Measurements from ENCODE around the gene LHB. TPM values are rescaled to one million over a fixed set of nuclear protein-coding genes. Genes with fewer than 3 reads are reported as not detected.

The LHB gene
- total and polyA plus RNA-seq, 2 donors (not counting 1 experiment from before 2014, with no cell fraction given) = 1.1 to 4.7 TPM

- intact Hi-C loops (cut with micrococcal nuclease) = no loop called here
- ChIA-PET POLR2A (interaction anchor here (1.3 kb wide), 1 partner anchor 9 kb away, joined by 13 read pairs; no protein-coding TSS in a partner anchor), CTCF (interaction anchor here (0.9 to 1.6 kb wide), 4 partner anchors 9 to 188 kb away, joined by 3 to 6 read pairs (median 4); partner anchors contain the start of gene HSD17B14)
- Histone ChIP-seq H4K20me1 (ENCODE audit: control insufficient read depth, insufficient read depth, low read length, poor library complexity, severe bottlenecking) (no peaks in the 10 kb centered on the region), H3K9me3 (ENCODE audit: control extremely low read depth in 1 of 3, control insufficient read depth in 2 of 3, insufficient read depth in 1 of 3, low read length in 2 of 3) (no peaks in the 10 kb centered on the region), H2AFZ (ENCODE audit: insufficient read depth, low read depth, low read length, poor library complexity, severe bottlenecking) (no peak overlapping the region), H3K36me3 (replicated peaks in 1 of 2; ENCODE audit: control extremely low read depth in 1 of 2, control insufficient read depth in 1 of 2, extremely low read depth in 1 of 2, insufficient read depth in 2 of 2, low read length in 1 of 2) (peaks cover 3 to 14% of the 10 kb centered on the region in 2 experiments), H3K27me3 (replicated peaks in 1 of 4; ENCODE audit: control extremely low read depth in 1 of 4, control insufficient read depth in 3 of 4, insufficient read depth in 4 of 4, low read length in 3 of 4) (no peaks in the 10 kb centered on the region), H3K9ac (ENCODE audit: low read length) (no peak overlapping the region), H3K4me2 (replicated peaks; ENCODE audit: low read depth, low read length, poor library complexity, severe bottlenecking) (no peak overlapping the region), H3K4me3 (ENCODE audit: control extremely low read depth in 1 of 5, extremely low read depth in 1 of 5, insufficient read depth in 1 of 5, low read depth in 2 of 5, low read length in 4 of 5) (no peak overlapping the region), H3K4me1 (ENCODE audit: control insufficient read depth in 2 of 2, insufficient read depth in 2 of 2, low read length in 2 of 2) (peaks cover 0 to under 1% of the 10 kb centered on the region in 2 donors), H3K79me2 (ENCODE audit: control insufficient read depth, insufficient read depth, low read length) (no peaks in the 10 kb centered on the region), H3K27ac (ENCODE audit: low read length in 2 of 2) (no peak overlapping the region)
- Mint-ChIP-seq H3K27me3 (no peaks in the 10 kb centered on the region), H3K4me1 (peaks cover 4% of the 10 kb centered on the region), H3K27ac (peak overlapping the region; percentile 32), H3K9me3 (ENCODE audit: insufficient read depth) (no peaks in the 10 kb centered on the region), H3K4me3 (no peak overlapping the region)
- WGBS (ENCODE audit: insufficient coverage) = 83% methylated on average over 3 of the region's 13 CpGs
- peak; percentile 62 for DNase-seq
- peak; percentile 66 for ATAC-seq (ENCODE audit: low read depth)
- TF ChIP-seq EZH2 (IDR thresholded peaks at IDR 0.05; ENCODE audit: borderline replicate concordance, insufficient read depth, low read depth, low read length, poor library complexity, severe bottlenecking) (no peak), CTCF (IDR thresholded peaks at IDR 0.05) (no peak)
Observed at GRCh38 chr19:48975947-48976847, 40.7 kb downstream of the LHB start.

All from B cell (primary cell).